HepG2 (cell line): Measurements from ENCODE around the gene NRP1. TPM values are rescaled to one million over a fixed set of nuclear protein-coding genes. Genes with fewer than 3 reads are reported as not detected.

Experiments used
- ATAC-seq: fragments of 200-7000 bp; cut with Tn5 transposase; 3 replicates; pipeline ENCODE4 v1.9.1; 2020; ENCODE audit warnings: mild to moderate bottlenecking, moderate library complexity
- BruUV-seq: library from RNA; stranded (reverse); fragments of 400-500 nt; replicated peaks from 2 replicates; lab custom pipeline; 2021; lab: Mats Ljungman, UMichigan
- CTCF ChIA-PET: fragments of 300-600 bp; formaldehyde crosslinking; extraction: SDS; loops from one replicate; lab custom pipeline; 2021; ENCODE audit warnings: low total read pairs, inconsistent platforms, low intra/inter-chr PET ratio; lab: Yijun Ruan, JAX
- POLR2A ChIA-PET: fragments of 350-600 bp; sonication (Branson Sonifier 250); formaldehyde crosslinking; loops from one replicate; lab custom pipeline; 2020; ENCODE audit warnings: antibody characterized with exemption, inconsistent platforms; lab: Yijun Ruan, JAX
- DNase-seq: peaks from one replicate; pipeline ENCODE4 v3.0.0-alpha.2; 2015; ENCODE audit warnings: low spot score
- FAIRE-seq: peaks from 3 replicates; lab custom pipeline; 2011; peaks lifted over from hg19 to GRCh38; lab: Jason Lieb, UNC
- H2AFZ ChIP-seq: one replicate; pipeline ENCODE4 v1.6.1; 2011; ENCODE audit warnings: low read length, inconsistent platforms
- H3K27ac ChIP-seq: fragments of 300-600 bp; 3 replicates; pipeline ENCODE4 v1.8.0; 2011; ENCODE audit warnings: mixed run types, mild to moderate bottlenecking, mixed read lengths, low read length, inconsistent platforms; ENCODE audit not compliant: insufficient read depth; ENCODE audit errors: extremely low read length
- H3K27me3 ChIP-seq, 2 experiments: fragments of 200-600 bp in 1 of 2; 2 replicates in 1 of 2; 3 replicates in 1 of 2; pipeline versions ENCODE4 v1.6.0 to v1.8.0; 2011; ENCODE audit warnings: low read length in 2 of 2, mild to moderate bottlenecking in 2 of 2, moderate library complexity in 2 of 2, inconsistent platforms in 1 of 2; ENCODE audit not compliant: insufficient read depth in 2 of 2, control insufficient read depth in 1 of 2
- H3K36me3 ChIP-seq, 2 experiments: fragments of 200-600 bp in 1 of 2; replicated peaks in 1 of 2; 2 replicates in 1 of 2; 3 replicates in 1 of 2; pipeline versions ENCODE4 v1.5.1 to v1.8.0; 2011; ENCODE audit warnings: low read length in 2 of 2, inconsistent platforms in 1 of 2; ENCODE audit not compliant: insufficient read depth in 2 of 2, control insufficient read depth in 1 of 2
- H3K4me1 ChIP-seq: 2 replicates; pipeline ENCODE4 v1.5.1; 2012; ENCODE audit warnings: low read length, inconsistent platforms; ENCODE audit not compliant: insufficient read depth
- H3K4me2 ChIP-seq: 2 replicates; pipeline ENCODE4 v1.6.0; 2011; ENCODE audit warnings: low read depth, low read length, inconsistent platforms
- H3K4me3 ChIP-seq, 3 experiments: fragments of 200-600 bp in 1 of 3; sonication (generic), shearing (Covaris generic) in 1 of 3; replicated peaks in 1 of 3; 2 replicates each; pipeline ENCODE4 v1.5.1; 2011 to 2016; ENCODE audit warnings: low read length in 3 of 3, inconsistent platforms in 2 of 3, low read depth in 2 of 3, mild to moderate bottlenecking in 2 of 3, control low read depth in 1 of 3, mixed read lengths in 1 of 3; ENCODE audit not compliant: insufficient read depth in 1 of 3
- H3K79me2 ChIP-seq: one replicate; pipeline ENCODE4 v1.6.1; 2011; ENCODE audit warnings: low read length, inconsistent platforms; ENCODE audit not compliant: insufficient read depth
- H3K9ac ChIP-seq: 2 replicates; pipeline ENCODE4 v1.6.0; 2011; ENCODE audit warnings: mild to moderate bottlenecking, low read depth, low read length, inconsistent platforms; ENCODE audit not compliant: insufficient read depth
- H3K9me3 ChIP-seq: 2 replicates; pipeline ENCODE4 v1.5.1; 2012; ENCODE audit warnings: mild to moderate bottlenecking, low read length
- H4K20me1 ChIP-seq: 2 replicates; pipeline ENCODE4 v1.6.0; 2011; ENCODE audit warnings: inconsistent platforms, mild to moderate bottlenecking, low read length, moderate library complexity; ENCODE audit not compliant: insufficient read depth
- HNRNPLL ChIP-seq: fragments of 200-400 bp; formaldehyde crosslinking; IDR thresholded peaks from 2 replicates; pipeline ENCODE4 v1.6.1; 2017; ENCODE audit warnings: mild to moderate bottlenecking, low read depth, low read length; ENCODE audit not compliant: poor library complexity, severe bottlenecking
- SRF ChIP-seq: IDR thresholded peaks from 2 replicates; pipeline ENCODE4 v1.6.1; 2011; ENCODE audit warnings: mild to moderate bottlenecking, low read depth, low read length, moderate library complexity
- SRSF1 ChIP-seq: fragments of 200-400 bp; formaldehyde crosslinking; optimal IDR thresholded peaks from 2 replicates; pipeline ENCODE3; 2017; ENCODE audit warnings: mild to moderate bottlenecking, low read depth, low read length, moderate library complexity
- ZBTB2 ChIP-seq: sonication (generic); formaldehyde crosslinking; IDR thresholded peaks from 2 replicates; pipeline ENCODE4 v1.8.0; 2022; ENCODE audit warnings: low read depth, missing genetic modification reagents
- ZNF367 ChIP-seq: sonication (generic); formaldehyde crosslinking; IDR thresholded peaks from 2 replicates; pipeline ENCODE4 v1.4.0; 2020; ENCODE audit warnings: missing genetic modification reagents, borderline replicate concordance
- ZNF710 ChIP-seq: sonication (generic); formaldehyde crosslinking; IDR thresholded peaks from 2 replicates; pipeline ENCODE4 v1.5.0; 2020; ENCODE audit warnings: mild to moderate bottlenecking, missing genetic modification reagents, borderline replicate concordance
- WGBS: methylation state at CpG from one replicate; pipeline ENCODE4 v1.1.6; 2017; ENCODE audit warnings: low lambda C conversion rate; 5-methylcytosine and 5-hydroxymethylcytosine counted together
- in situ Hi-C: cut with HindIII; loops from 2 replicates; pipeline ENCODE4 v1.10.0; 2017; ENCODE audit warnings: low pct_unique_long_range_greater_than_20kb; ENCODE audit not compliant: extremely low pct_ligation_motif_present
- intact Hi-C: fragments of 100-400 bp; cut with micrococcal nuclease; formaldehyde crosslinking; loops from one replicate; pipeline ENCODE4 v1.10.0; 2022; ENCODE audit not compliant: unreplicated experiment
- polyA plus RNA-seq, 8 experiments: library from polyadenylated mRNA; depleted of rRNA in 3 of 8; stranded (reverse) in 7 of 8; unstranded in 1 of 8; fragments of >200 nt; fragmentation: Illumina TruSeq in 4 of 8; extraction: Trizol in 4 of 8; gene quantifications; 2 replicates each; pipeline versions ENCODE4 v1.2.1 to v1.2.3, GENCODE V29; 2011 to 2016; ENCODE audit warnings: low read depth in 4 of 8, missing spikeins in 1 of 8, mixed read lengths in 1 of 8; ENCODE audit not compliant: insufficient read depth in 1 of 8
- total RNA-seq, 5 experiments: library from RNA; depleted of rRNA; stranded (reverse); fragments of >200 nt; fragmentation: Illumina TruSeq; extraction: Trizol; gene quantifications; 2 replicates each; pipeline ENCODE4 v1.2.3, GENCODE V29; 2016; ENCODE audit warnings: low read depth in 1 of 5
- TF ChIP-seq, protein P1 (sequence below): sonication (generic); formaldehyde crosslinking; IDR thresholded peaks from 2 replicates; pipeline ENCODE4 v1.5.0; 2020; ENCODE audit warnings: mild to moderate bottlenecking, missing genetic modification reagents, borderline replicate concordance
- TF ChIP-seq, protein P2 (sequence below): sonication (generic); formaldehyde crosslinking; IDR thresholded peaks from 2 replicates; pipeline ENCODE4 v1.4.0; 2020; ENCODE audit warnings: mild to moderate bottlenecking, missing genetic modification reagents, borderline replicate concordance

Gene NRP1
- total and polyA plus RNA-seq, 2 of the 13 experiments (the other 11 are each of a cell fraction or from before 2014, with no cell fraction given), result 5.3 to 5.8 TPM

DNA sequence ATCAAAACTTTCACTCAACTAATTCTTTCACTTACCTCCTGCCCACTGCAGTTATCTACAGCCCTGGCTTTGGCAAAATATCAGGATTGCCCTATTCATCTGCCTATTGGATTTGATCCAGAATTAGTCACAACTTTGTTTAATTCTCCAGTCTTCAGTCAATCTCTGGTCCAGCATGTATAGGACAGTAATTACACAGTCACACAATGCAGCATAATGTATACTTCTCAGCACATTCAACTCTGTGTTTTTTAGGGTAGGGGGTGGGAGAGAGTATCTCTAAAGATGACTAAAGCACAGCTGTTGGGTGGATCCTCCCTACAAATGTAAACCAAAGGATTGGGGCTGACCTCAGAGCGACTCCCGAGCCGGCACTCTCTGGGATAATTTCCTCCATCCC, 17.7 kb upstream of the NRP1 start (continued):
- TF ChIP-seq SRSF1, result no peak
- TF ChIP-seq, all 625 proteins: peak for 0

DNA sequence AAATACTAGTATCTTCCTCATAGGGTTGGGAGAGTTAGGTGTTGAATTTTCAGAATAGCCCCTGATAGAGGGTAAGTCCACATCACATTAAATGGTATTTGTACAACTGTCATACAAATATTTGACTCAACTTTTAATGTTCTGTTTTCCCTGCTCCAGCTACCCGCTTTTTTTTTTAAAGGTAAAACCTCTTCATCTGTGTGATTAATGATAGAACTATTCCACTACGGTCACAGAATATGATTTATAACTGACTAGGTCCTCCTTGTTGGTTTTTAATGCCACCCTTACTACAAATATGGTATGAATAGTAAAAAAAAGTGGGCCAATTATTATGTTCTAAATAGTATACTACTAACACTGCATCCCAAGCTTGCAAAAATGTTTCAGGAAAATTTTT, 15.6 kb upstream of the NRP1 start:
- Histone ChIP-seq H3K27me3 (peaks cover 0 to 26% of the 10 kb centered on the region in 2 experiments; a peak in 2 of 5 replicates), H3K36me3 (no peaks in the 10 kb centered on the region), H3K4me3 (no peak overlapping the region), H3K4me1 (no peaks in the 10 kb centered on the region), H2AFZ (no peak overlapping the region), H3K27ac (no peak overlapping the region), H3K4me2 (no peak overlapping the region), H3K79me2 (no peaks in the 10 kb centered on the region), H4K20me1 (no peaks in the 10 kb centered on the region), H3K9ac (no peak overlapping the region), H3K9me3 (no peaks in the 10 kb centered on the region)
- 31% methylated on average over 2 of the region's 2 CpGs for WGBS
- DNase-seq (no peak), FAIRE-seq (no peak), ATAC-seq (no peak)
- no TSS peak for BruUV-seq
- intact Hi-C loops, result no loop called here
- in situ Hi-C loops, result no loop called here
- ChIA-PET POLR2A (no interaction called here), CTCF (no interaction called here)
- no peak for TF ChIP-seq HNRNPLL
- no peak for TF ChIP-seq ZNF710 (CRISPR knock-in tag)
- TF ChIP-seq, protein P1, sequence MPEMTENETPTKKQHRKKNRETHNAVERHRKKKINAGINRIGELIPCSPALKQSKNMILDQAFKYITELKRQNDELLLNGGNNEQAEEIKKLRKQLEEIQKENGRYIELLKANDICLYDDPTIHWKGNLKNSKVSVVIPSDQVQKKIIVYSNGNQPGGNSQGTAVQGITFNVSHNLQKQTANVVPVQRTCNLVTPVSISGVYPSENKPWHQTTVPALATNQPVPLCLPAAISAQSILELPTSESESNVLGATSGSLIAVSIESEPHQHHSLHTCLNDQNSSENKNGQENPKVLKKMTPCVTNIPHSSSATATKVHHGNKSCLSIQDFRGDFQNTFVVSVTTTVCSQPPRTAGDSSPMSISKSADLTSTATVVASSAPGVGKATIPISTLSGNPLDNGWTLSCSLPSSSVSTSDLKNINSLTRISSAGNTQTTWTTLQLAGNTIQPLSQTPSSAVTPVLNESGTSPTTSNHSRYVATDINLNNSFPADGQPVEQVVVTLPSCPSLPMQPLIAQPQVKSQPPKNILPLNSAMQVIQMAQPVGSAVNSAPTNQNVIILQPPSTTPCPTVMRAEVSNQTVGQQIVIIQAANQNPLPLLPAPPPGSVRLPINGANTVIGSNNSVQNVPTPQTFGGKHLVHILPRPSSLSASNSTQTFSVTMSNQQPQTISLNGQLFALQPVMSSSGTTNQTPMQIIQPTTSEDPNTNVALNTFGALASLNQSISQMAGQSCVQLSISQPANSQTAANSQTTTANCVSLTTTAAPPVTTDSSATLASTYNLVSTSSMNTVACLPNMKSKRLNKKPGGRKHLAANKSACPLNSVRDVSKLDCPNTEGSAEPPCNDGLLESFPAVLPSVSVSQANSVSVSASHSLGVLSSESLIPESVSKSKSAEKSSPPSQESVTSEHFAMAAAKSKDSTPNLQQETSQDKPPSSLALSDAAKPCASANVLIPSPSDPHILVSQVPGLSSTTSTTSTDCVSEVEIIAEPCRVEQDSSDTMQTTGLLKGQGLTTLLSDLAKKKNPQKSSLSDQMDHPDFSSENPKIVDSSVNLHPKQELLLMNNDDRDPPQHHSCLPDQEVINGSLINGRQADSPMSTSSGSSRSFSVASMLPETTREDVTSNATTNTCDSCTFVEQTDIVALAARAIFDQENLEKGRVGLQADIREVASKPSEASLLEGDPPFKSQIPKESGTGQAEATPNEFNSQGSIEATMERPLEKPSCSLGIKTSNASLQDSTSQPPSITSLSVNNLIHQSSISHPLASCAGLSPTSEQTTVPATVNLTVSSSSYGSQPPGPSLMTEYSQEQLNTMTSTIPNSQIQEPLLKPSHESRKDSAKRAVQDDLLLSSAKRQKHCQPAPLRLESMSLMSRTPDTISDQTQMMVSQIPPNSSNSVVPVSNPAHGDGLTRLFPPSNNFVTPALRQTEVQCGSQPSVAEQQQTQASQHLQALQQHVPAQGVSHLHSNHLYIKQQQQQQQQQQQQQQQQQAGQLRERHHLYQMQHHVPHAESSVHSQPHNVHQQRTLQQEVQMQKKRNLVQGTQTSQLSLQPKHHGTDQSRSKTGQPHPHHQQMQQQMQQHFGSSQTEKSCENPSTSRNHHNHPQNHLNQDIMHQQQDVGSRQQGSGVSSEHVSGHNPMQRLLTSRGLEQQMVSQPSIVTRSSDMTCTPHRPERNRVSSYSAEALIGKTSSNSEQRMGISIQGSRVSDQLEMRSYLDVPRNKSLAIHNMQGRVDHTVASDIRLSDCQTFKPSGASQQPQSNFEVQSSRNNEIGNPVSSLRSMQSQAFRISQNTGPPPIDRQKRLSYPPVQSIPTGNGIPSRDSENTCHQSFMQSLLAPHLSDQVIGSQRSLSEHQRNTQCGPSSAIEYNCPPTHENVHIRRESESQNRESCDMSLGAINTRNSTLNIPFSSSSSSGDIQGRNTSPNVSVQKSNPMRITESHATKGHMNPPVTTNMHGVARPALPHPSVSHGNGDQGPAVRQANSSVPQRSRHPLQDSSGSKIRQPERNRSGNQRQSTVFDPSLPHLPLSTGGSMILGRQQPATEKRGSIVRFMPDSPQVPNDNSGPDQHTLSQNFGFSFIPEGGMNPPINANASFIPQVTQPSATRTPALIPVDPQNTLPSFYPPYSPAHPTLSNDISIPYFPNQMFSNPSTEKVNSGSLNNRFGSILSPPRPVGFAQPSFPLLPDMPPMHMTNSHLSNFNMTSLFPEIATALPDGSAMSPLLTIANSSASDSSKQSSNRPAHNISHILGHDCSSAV (CRISPR knock-in tag), result no peak
- no peak for TF ChIP-seq ZBTB2 (CRISPR knock-in tag)
- TF ChIP-seq SRF, result no peak
- TF ChIP-seq, protein P2, sequence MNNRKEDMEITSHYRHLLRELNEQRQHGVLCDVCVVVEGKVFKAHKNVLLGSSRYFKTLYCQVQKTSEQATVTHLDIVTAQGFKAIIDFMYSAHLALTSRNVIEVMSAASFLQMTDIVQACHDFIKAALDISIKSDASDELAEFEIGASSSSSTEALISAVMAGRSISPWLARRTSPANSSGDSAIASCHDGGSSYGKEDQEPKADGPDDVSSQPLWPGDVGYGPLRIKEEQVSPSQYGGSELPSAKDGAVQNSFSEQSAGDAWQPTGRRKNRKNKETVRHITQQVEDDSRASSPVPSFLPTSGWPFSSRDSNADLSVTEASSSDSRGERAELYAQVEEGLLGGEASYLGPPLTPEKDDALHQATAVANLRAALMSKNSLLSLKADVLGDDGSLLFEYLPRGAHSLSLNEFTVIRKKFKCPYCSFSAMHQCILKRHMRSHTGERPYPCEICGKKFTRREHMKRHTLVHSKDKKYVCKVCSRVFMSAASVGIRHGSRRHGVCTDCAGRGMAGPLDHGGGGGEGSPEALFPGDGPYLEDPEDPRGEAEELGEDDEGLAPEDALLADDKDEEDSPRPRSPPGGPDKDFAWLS, result no peak
- TF ChIP-seq ZNF367, result no peak
